Epithelial cell of prostate (primary cell): ENCODE measurements around the gene ARF1.
"Not testable (repeated sequence)": the region's sequence is repeated elsewhere in the genome, so short reads cannot be mapped to it uniquely, and the experiment has no call there.

Experiments used
- DNase-seq: peaks from one replicate; pipeline ENCODE4 v3.0.0-alpha.2; 2011; ENCODE audit warnings: low read depth, low spot score
- H3K27ac ChIP-seq: fragments of 450-650 bp; 2 replicates; pipeline ENCODE4 v1.5.1; 2017; ENCODE audit warnings: mild to moderate bottlenecking

Gene ARF1

GRCh38 chr1:228099331-228099732, 16.8 kb downstream of the ARF1 start:
- no peak overlapping the region for H3K27ac ChIP-seq

GRCh38 chr1:228100822-228101613, 18.5 kb downstream of the ARF1 start:
- H3K27ac ChIP-seq, result peak overlapping the region; percentile 71
- no peak for DNase-seq

More at GRCh38 chr1:228099331-228099732, 16.8 kb downstream of the ARF1 start:
- DNase-seq, result no peak

GRCh38 chr1:228101614-228101993, 19.1 kb downstream of the ARF1 start:
- peak overlapping the region; percentile 71 for H3K27ac ChIP-seq
- DNase-seq, result no peak

- no peak for DNase-seq
- peak overlapping the region; percentile 71 for H3K27ac ChIP-seq
Measured at GRCh38 chr1:228101994-228102790, 19.7 kb downstream of the ARF1 start.

- H3K27ac ChIP-seq, result peak within 1 kb of the TSS; percentile 71
- no peak for DNase-seq
Measured at GRCh38 chr1:228102791-228103620, 20.5 kb downstream of the ARF1 start, which contains the start of gene C1orf35. Gene C1orf35 (minus strand): TSS chr1:228103325. CDS start chr1:228103227, 98 bp downstream.

- H3K27ac ChIP-seq, result no peak overlapping the region
- no peak for DNase-seq
Measured at GRCh38 chr1:228104526-228105269, 22.2 kb downstream of the ARF1 start.

- DNase-seq, result no peak
- no peak overlapping the region for H3K27ac ChIP-seq
Measured at GRCh38 chr1:228105270-228105995, 22.9 kb downstream of the ARF1 start.

GRCh38 chr1:228105996-228106799, 23.7 kb downstream of the ARF1 start:
- H3K27ac ChIP-seq, result no peak overlapping the region
- DNase-seq, result no peak

GRCh38 chr1:228106800-228107054, 24.2 kb downstream of the ARF1 start:
- no peak for DNase-seq
- H3K27ac ChIP-seq, result no peak overlapping the region

- H3K27ac ChIP-seq, result no peak overlapping the region
- DNase-seq, result no peak
Measured at GRCh38 chr1:228107636-228108035, 25.1 kb downstream of the ARF1 start.

- DNase-seq, result no peak
- H3K27ac ChIP-seq, result no peak overlapping the region
Measured at GRCh38 chr1:228108055-228108690, 25.7 kb downstream of the ARF1 start.

GRCh38 chr1:228108742-228109072, 26.2 kb downstream of the ARF1 start:
- peak overlapping the region; percentile 59 for H3K27ac ChIP-seq
- no peak for DNase-seq

GRCh38 chr1:228109073-228109961, 26.8 kb downstream of the ARF1 start, which contains the start of gene MRPL55:
Gene MRPL55 (minus strand): TSS chr1:228109299. CDS start chr1:228108260, 1,039 bp downstream.
- peak; percentile 83 for DNase-seq
- peak within 1 kb of the TSS; percentile 59 for H3K27ac ChIP-seq

GRCh38 chr1:228109962-228110488, 27.5 kb downstream of the ARF1 start:
- no peak for DNase-seq
- H3K27ac ChIP-seq, result peak overlapping the region; percentile 59

GRCh38 chr1:228110556-228110955, 28.0 kb downstream of the ARF1 start:
- peak overlapping the region; percentile 59 for H3K27ac ChIP-seq
- DNase-seq, result no peak

GRCh38 chr1:228111315-228111714, 28.8 kb downstream of the ARF1 start:
- DNase-seq, H3K27ac ChIP-seq: not testable (repeated sequence)

GRCh38 chr1:228112167-228112566, 29.7 kb downstream of the ARF1 start:
- no peak for DNase-seq
- no peak overlapping the region for H3K27ac ChIP-seq
